HEK293 (cell line): ENCODE results near the gene ATP5PO.

ENCODE experiments used
- CTCF ChIA-PET: fragments of 350-600 bp; formaldehyde crosslinking; extraction: SDS; loops from one replicate; lab custom pipeline; 2021; ENCODE audit warnings: antibody characterized with exemption; lab: Yijun Ruan, JAX
- POLR2A ChIA-PET: fragments of 300-600 bp; formaldehyde crosslinking; extraction: SDS; loops from one replicate; lab custom pipeline; 2020; ENCODE audit warnings: antibody characterized with exemption, inconsistent platforms; lab: Yijun Ruan, JAX
- H3K27ac ChIP-seq: fragments of 200-500 bp; sonication (Bioruptor generic); 2 replicates; pipeline ENCODE4 v1.5.1; 2014; ENCODE audit warnings: low read depth, low read length, control low read depth, inconsistent platforms; ENCODE audit errors: extremely low read depth
- H3K36me3 ChIP-seq, 2 experiments: fragments of 200-500 bp in 1 of 2; sonication (Bioruptor generic) in 1 of 2; 1 replicate in 1 of 2; 2 replicates in 1 of 2; pipeline ENCODE4 v1.5.1; 2014 to 2017; ENCODE audit warnings: inconsistent platforms in 2 of 2, low read length in 2 of 2; ENCODE audit not compliant: control insufficient read depth in 2 of 2, insufficient read depth in 1 of 2
- H3K4me1 ChIP-seq: fragments of 200-500 bp; sonication (Bioruptor generic); 2 replicates; pipeline ENCODE4 v1.5.1; 2014; ENCODE audit warnings: mild to moderate bottlenecking, low read length, inconsistent platforms; ENCODE audit not compliant: control insufficient read depth, insufficient read depth
- H3K4me3 ChIP-seq: 2 replicates; pipeline ENCODE4 v1.5.1; 2011; ENCODE audit warnings: low read depth, mild to moderate bottlenecking, control low read depth, low read length, moderate library complexity
- H3K9me3 ChIP-seq: fragments of 200-500 bp; sonication (Bioruptor generic); 2 replicates; pipeline ENCODE4 v1.5.1; 2014; ENCODE audit warnings: low read depth, low read length, inconsistent platforms; ENCODE audit not compliant: control insufficient read depth, insufficient read depth
- CTCF ChIP-seq: fragments of 450-650 bp; formaldehyde crosslinking; IDR thresholded peaks from 2 replicates; pipeline ENCODE4 v1.5.1; 2016; ENCODE audit warnings: missing biosample characterization, missing genetic modification characterization
- GLI2 ChIP-seq: fragments of 450-650 bp; formaldehyde crosslinking; IDR thresholded peaks from 2 replicates; pipeline ENCODE4; 2017; ENCODE audit warnings: missing biosample characterization, missing genetic modification characterization, low read depth, borderline replicate concordance
- GLI4 ChIP-seq: fragments of 450-650 bp; formaldehyde crosslinking; IDR thresholded peaks from 2 replicates; pipeline ENCODE4 v1.5.1; 2016; ENCODE audit warnings: missing biosample characterization, missing genetic modification characterization
- HOXA7 ChIP-seq: sonication (generic); formaldehyde crosslinking; IDR thresholded peaks from 2 replicates; pipeline ENCODE4 v1.8.1; 2022; ENCODE audit warnings: missing genetic modification reagents, borderline replicate concordance
- MZF1 ChIP-seq: fragments of 450-650 bp; formaldehyde crosslinking; IDR thresholded peaks from 2 replicates; pipeline ENCODE4 v1.5.1; 2017; ENCODE audit warnings: missing biosample characterization, missing genetic modification characterization, borderline replicate concordance
- SCRT1 ChIP-seq: fragments of 450-650 bp; formaldehyde crosslinking; IDR thresholded peaks from 2 replicates; pipeline ENCODE4 v1.5.1; 2016; ENCODE audit warnings: missing biosample characterization, missing genetic modification characterization, borderline replicate concordance
- SP7 ChIP-seq: fragments of 450-650 bp; formaldehyde crosslinking; IDR thresholded peaks from 2 replicates; pipeline ENCODE4 v1.5.1; 2016; ENCODE audit warnings: missing biosample characterization, missing genetic modification characterization
- YY2 ChIP-seq: fragments of 450-650 bp; formaldehyde crosslinking; IDR thresholded peaks from 2 replicates; pipeline ENCODE4 v1.5.1; 2016; ENCODE audit warnings: missing biosample characterization, missing genetic modification characterization
- ZBTB26 ChIP-seq: fragments of 450-650 bp; formaldehyde crosslinking; optimal IDR thresholded peaks from 2 replicates; pipeline ENCODE3; 2016; ENCODE audit warnings: missing biosample characterization, mild to moderate bottlenecking, missing genetic modification characterization
- ZFP41 ChIP-seq: fragments of 450-650 bp; formaldehyde crosslinking; IDR thresholded peaks from 2 replicates; pipeline ENCODE4 v1.5.1; 2016; ENCODE audit warnings: missing biosample characterization, missing genetic modification characterization, borderline replicate concordance
- ZNF16 ChIP-seq: fragments of 450-650 bp; formaldehyde crosslinking; IDR thresholded peaks from 2 replicates; pipeline ENCODE4 v1.5.1; 2016; ENCODE audit warnings: low read depth, missing biosample characterization, missing genetic modification characterization
- ZNF174 ChIP-seq: fragments of 450-650 bp; formaldehyde crosslinking; IDR thresholded peaks from 2 replicates; pipeline ENCODE4 v1.5.0; 2017; ENCODE audit warnings: missing biosample characterization, mild to moderate bottlenecking, missing genetic modification characterization
- ZNF175 ChIP-seq: fragments of 450-650 bp; formaldehyde crosslinking; IDR thresholded peaks from 2 replicates; pipeline ENCODE4 v1.5.1; 2016; ENCODE audit warnings: missing biosample characterization, missing genetic modification characterization
- ZNF214 ChIP-seq: fragments of 450-650 bp; formaldehyde crosslinking; IDR thresholded peaks from 2 replicates; pipeline ENCODE4 v1.5.1; 2017; ENCODE audit warnings: missing biosample characterization, mild to moderate bottlenecking, missing genetic modification characterization, borderline replicate concordance
- ZNF302 ChIP-seq: fragments of 450-650 bp; formaldehyde crosslinking; IDR thresholded peaks from 2 replicates; pipeline ENCODE4 v1.5.1; 2016; ENCODE audit warnings: missing biosample characterization, missing genetic modification characterization, low read depth
- ZNF362 ChIP-seq: fragments of 450-650 bp; formaldehyde crosslinking; IDR thresholded peaks from 2 replicates; pipeline ENCODE4 v1.5.1; 2016; ENCODE audit warnings: missing biosample characterization, missing genetic modification characterization
- ZNF398 ChIP-seq: fragments of 450-650 bp; formaldehyde crosslinking; IDR thresholded peaks from 2 replicates; pipeline ENCODE4 v1.5.1; 2017; ENCODE audit warnings: missing biosample characterization, missing genetic modification characterization
- ZNF48 ChIP-seq: fragments of 450-650 bp; formaldehyde crosslinking; IDR thresholded peaks from 2 replicates; pipeline ENCODE4 v1.5.1; 2016; ENCODE audit warnings: missing biosample characterization, missing genetic modification characterization
- ZNF555 ChIP-seq: fragments of 450-650 bp; formaldehyde crosslinking; conservative IDR thresholded peaks from 2 replicates; pipeline ENCODE4 v1.5.1; 2017; ENCODE audit warnings: missing biosample characterization, mild to moderate bottlenecking, missing genetic modification characterization, inconsistent platforms
- ZNF571 ChIP-seq: fragments of 450-650 bp; formaldehyde crosslinking; IDR thresholded peaks from 2 replicates; pipeline ENCODE4 v1.5.0; 2017; ENCODE audit warnings: missing biosample characterization, missing genetic modification characterization
- ZNF692 ChIP-seq: fragments of 450-650 bp; formaldehyde crosslinking; IDR thresholded peaks from 2 replicates; pipeline ENCODE4 v1.5.1; 2016; ENCODE audit warnings: missing biosample characterization, missing genetic modification characterization
- ZSCAN23 ChIP-seq: fragments of 450-650 bp; formaldehyde crosslinking; IDR thresholded peaks from 2 replicates; pipeline ENCODE4 v1.5.1; 2016; ENCODE audit warnings: missing biosample characterization, missing genetic modification characterization

Gene ATP5PO

GRCh38 chr21:33936301-33937038 is 20.9 kb upstream of the ATP5PO start:
- no peak overlapping the region for H3K27ac ChIP-seq
- CTCF ChIA-PET, result interaction anchor here (1.1 to 5.5 kb wide), 2 partner anchors 13 to 412 kb away, joined by 3 to 41 read pairs; no protein-coding TSS in a partner anchor
- no peaks in the 10 kb centered on the region for H3K4me1 ChIP-seq
- peaks cover 0 to 4% of the 10 kb centered on the region in 2 experiments; a peak in 1 of 3 replicates for H3K36me3 ChIP-seq
- H3K4me3 ChIP-seq, result no peak overlapping the region
- TF ChIP-seq ZNF571 (tag by site-specific recombination), result no peak
- TF ChIP-seq ZNF48 (tag by site-specific recombination), result no peak
- no peak for TF ChIP-seq SCRT1 (tag by site-specific recombination)
- no peak for TF ChIP-seq ZSCAN23 (tag by site-specific recombination)
- TF ChIP-seq ZNF555, result no peak
- TF ChIP-seq SP7, result no peak
- no peak for TF ChIP-seq ZNF16 (tag by site-specific recombination)
- TF ChIP-seq ZNF302, result no peak
- no peak for TF ChIP-seq MZF1 (tag by site-specific recombination)
- no peak for TF ChIP-seq ZNF174 (tag by site-specific recombination)
- no peak for TF ChIP-seq ZBTB26 (tag by site-specific recombination)
- no peak for TF ChIP-seq ZNF362 (tag by site-specific recombination)
- TF ChIP-seq ZNF214, result no peak
- TF ChIP-seq GLI2 (tag by site-specific recombination), result no peak
- TF ChIP-seq YY2 (tag by site-specific recombination), result no peak
- no peak for TF ChIP-seq ZNF175
- TF ChIP-seq CTCF (tag by site-specific recombination), result no peak
- POLR2A ChIA-PET, result no interaction called here
- no peaks in the 10 kb centered on the region for H3K9me3 ChIP-seq

- CTCF ChIA-PET, result interaction anchor here (0.6 to 4.1 kb wide), 3 partner anchors 9 to 415 kb away, joined by 5 to 29 read pairs (median 9); no protein-coding TSS in a partner anchor
- Histone ChIP-seq H3K4me1 (no peaks in the 10 kb centered on the region), H3K9me3 (no peaks in the 10 kb centered on the region), H3K27ac (no peak overlapping the region), H3K4me3 (no peak overlapping the region), H3K36me3 (peaks cover 0 to 4% of the 10 kb centered on the region in 2 experiments; a peak in 1 of 3 replicates)
- no peak for TF ChIP-seq ZNF48 (tag by site-specific recombination)
- no peak for TF ChIP-seq ZFP41 (tag by site-specific recombination)
- TF ChIP-seq ZNF302, result no peak
- TF ChIP-seq GLI4 (tag by site-specific recombination), result no peak
- no peak for TF ChIP-seq ZNF692
- no peak for TF ChIP-seq ZNF398 (tag by site-specific recombination)
- no peak for TF ChIP-seq HOXA7 (CRISPR knock-in tag)
- POLR2A ChIA-PET, result no interaction called here
Observed at GRCh38 chr21:33932731-33933130, 17.1 kb upstream of the ATP5PO start.
